Measurements from ENCODE around the gene PCSK7.
A peak's percentile ranks its signal among the peaks of the same experiment; 100 is the strongest.

Gene PCSK7

GRCh38 chr11:117198613-117199012 is 33.3 kb downstream of the PCSK7 start:
- TF ChIP-seq CTCF (IDR thresholded peaks at IDR 0.05; ENCODE audit: borderline replicate concordance, insufficient read depth, low read depth, low read length), result no peak
- H3K4me3 ChIP-seq (ENCODE audit: low read depth, low read length), result no peak overlapping the region

GRCh38 chr11:117197516-117198456 is 34.1 kb downstream of the PCSK7 start:
- H3K4me3 ChIP-seq (ENCODE audit: low read depth, low read length), result no peak overlapping the region
- peak; percentile 33; the same call in 1 of the 2 replicates for TF ChIP-seq CTCF (IDR thresholded peaks at IDR 0.05; ENCODE audit: borderline replicate concordance, insufficient read depth, low read depth, low read length)

GRCh38 chr11:117197006-117197405 is 34.9 kb downstream of the PCSK7 start:
- TF ChIP-seq CTCF (IDR thresholded peaks at IDR 0.05; ENCODE audit: borderline replicate concordance, insufficient read depth, low read depth, low read length), result no peak
- H3K4me3 ChIP-seq (ENCODE audit: low read depth, low read length), result no peak overlapping the region

- TF ChIP-seq CTCF (IDR thresholded peaks at IDR 0.05; ENCODE audit: borderline replicate concordance, insufficient read depth, low read depth, low read length), result no peak
- H3K4me3 ChIP-seq (ENCODE audit: low read depth, low read length), result no peak overlapping the region
Observed at GRCh38 chr11:117195761-117196160, 36.1 kb downstream of the PCSK7 start.

GRCh38 chr11:117195258-117195657 is 36.6 kb downstream of the PCSK7 start:
- TF ChIP-seq CTCF (IDR thresholded peaks at IDR 0.05; ENCODE audit: borderline replicate concordance, insufficient read depth, low read depth, low read length), result no peak
- no peak overlapping the region for H3K4me3 ChIP-seq (ENCODE audit: low read depth, low read length)

GRCh38 chr11:117194267-117194666 is 37.6 kb downstream of the PCSK7 start:
- H3K4me3 ChIP-seq (ENCODE audit: low read depth, low read length), result no peak overlapping the region
- no peak for TF ChIP-seq CTCF (IDR thresholded peaks at IDR 0.05; ENCODE audit: borderline replicate concordance, insufficient read depth, low read depth, low read length)

Data from GM12875 (cell line).